ENCODE data around the gene ITGAX. TPM values are rescaled to one million over a fixed set of nuclear protein-coding genes. Genes with fewer than 3 reads are reported as not detected.
"Not testable (repeated sequence)": the region's sequence is repeated elsewhere in the genome, so short reads cannot be mapped to it uniquely, and the experiment has no call there.

Gene ITGAX
- total RNA-seq, 1 donor from 2014 or later = not detected

- Mint-ChIP-seq H3K27me3 (ENCODE audit: low read depth) (peaks cover 82% of the 10 kb centered on the region), H3K4me1 (no peaks in the 10 kb centered on the region), H3K27ac (no peak overlapping the region), H3K36me3 (no peaks in the 10 kb centered on the region), H3K4me3 (no peak overlapping the region), H3K9me3 (no peaks in the 10 kb centered on the region)
- DNase-seq (ENCODE audit: low spot score in 2 of 2, unreplicated experiment in 2 of 2) = no peak
- TF ChIP-seq CTCF (IDR thresholded peaks at IDR 0.05; ENCODE audit: unreplicated experiment) = no peak
Observed at GRCh38 chr16:31331807-31332301, 23.1 kb upstream of the ITGAX start.

GRCh38 chr16:31332544-31332943, 22.4 kb upstream of the ITGAX start:
- Mint-ChIP-seq H3K4me3 (no peak overlapping the region), H3K36me3 (no peaks in the 10 kb centered on the region), H3K27ac (no peak overlapping the region), H3K4me1 (no peaks in the 10 kb centered on the region), H3K27me3 (ENCODE audit: low read depth) (peaks cover 82% of the 10 kb centered on the region), H3K9me3 (no peaks in the 10 kb centered on the region)
- TF ChIP-seq CTCF (IDR thresholded peaks at IDR 0.05; ENCODE audit: unreplicated experiment) = no peak
- no peak for DNase-seq (ENCODE audit: low spot score in 2 of 2, unreplicated experiment in 2 of 2)

GRCh38 chr16:31333686-31334649, 21.0 kb upstream of the ITGAX start:
- no peak overlapping the region for H3K27ac Mint-ChIP-seq
- H3K4me1 Mint-ChIP-seq = no peaks in the 10 kb centered on the region
- no peak overlapping the region for H3K4me3 Mint-ChIP-seq
- no peak for DNase-seq (ENCODE audit: low spot score in 2 of 2, unreplicated experiment in 2 of 2)
- peaks cover 71% of the 10 kb centered on the region for H3K27me3 Mint-ChIP-seq (ENCODE audit: low read depth)
- H3K36me3 Mint-ChIP-seq = no peaks in the 10 kb centered on the region
- no peak for TF ChIP-seq CTCF (IDR thresholded peaks at IDR 0.05; ENCODE audit: unreplicated experiment)
- no peaks in the 10 kb centered on the region for H3K9me3 Mint-ChIP-seq

- no peak for TF ChIP-seq CTCF (IDR thresholded peaks at IDR 0.05; ENCODE audit: unreplicated experiment)
- Mint-ChIP-seq H3K4me3 (no peak overlapping the region), H3K4me1 (no peaks in the 10 kb centered on the region), H3K36me3 (no peaks in the 10 kb centered on the region), H3K27me3 (ENCODE audit: low read depth) (peaks cover 65% of the 10 kb centered on the region), H3K27ac (no peak overlapping the region), H3K9me3 (no peaks in the 10 kb centered on the region)
- no peak for DNase-seq (ENCODE audit: low spot score in 2 of 2, unreplicated experiment in 2 of 2)
Observed at GRCh38 chr16:31334934-31335333, 20.0 kb upstream of the ITGAX start.

GRCh38 chr16:31335431-31335830, 19.5 kb upstream of the ITGAX start:
- TF ChIP-seq CTCF (IDR thresholded peaks at IDR 0.05; ENCODE audit: unreplicated experiment) = no peak
- DNase-seq (ENCODE audit: low spot score in 2 of 2, unreplicated experiment in 2 of 2) = no peak
- H3K9me3 Mint-ChIP-seq = no peaks in the 10 kb centered on the region
- no peaks in the 10 kb centered on the region for H3K36me3 Mint-ChIP-seq
- H3K27ac Mint-ChIP-seq = no peak overlapping the region
- no peak overlapping the region for H3K4me3 Mint-ChIP-seq
- H3K27me3 Mint-ChIP-seq (ENCODE audit: low read depth) = peaks cover 60% of the 10 kb centered on the region
- no peaks in the 10 kb centered on the region for H3K4me1 Mint-ChIP-seq

- H3K4me3 Mint-ChIP-seq; H3K9me3 Mint-ChIP-seq; DNase-seq (ENCODE audit: low spot score in 2 of 2, unreplicated experiment in 2 of 2); H3K4me1 Mint-ChIP-seq; H3K27ac Mint-ChIP-seq; H3K36me3 Mint-ChIP-seq: not testable (repeated sequence)
- peaks cover 35% of the 10 kb centered on the region for H3K27me3 Mint-ChIP-seq (ENCODE audit: low read depth)
Observed at GRCh38 chr16:31338166-31338685, 16.8 kb upstream of the ITGAX start.
